Liver (tissue), 3 donors: ENCODE data around the gene CXCR4.

Source experiments
- CTCF ChIP-seq: fragments of 150-350 bp; IDR thresholded peaks from 2 replicates; pipeline ENCODE4 v1.5.1; 2017; ENCODE audit warnings: improper control_type of control experiment, low read depth, low read length; ENCODE audit not compliant: missing input control
- GABPA ChIP-seq, 2 donors: IDR thresholded peaks in 1 of 2; conservative IDR thresholded peaks in 1 of 2; 2 replicates each; pipeline ENCODE4 v1.6.1; 2016; ENCODE audit warnings: antibody characterized with exemption in 2 of 2, mild to moderate bottlenecking in 1 of 2, moderate library complexity in 1 of 2
- JUND ChIP-seq, 2 donors: IDR thresholded peaks; 2 replicates each; pipeline ENCODE4 v1.6.1; 2016; ENCODE audit warnings: antibody characterized with exemption in 2 of 2
- MAX ChIP-seq: IDR thresholded peaks from 2 replicates; pipeline ENCODE4 v1.6.1; 2016; ENCODE audit warnings: antibody characterized with exemption
- NR2F2 ChIP-seq: IDR thresholded peaks from 2 replicates; pipeline ENCODE4 v1.6.1; 2016; ENCODE audit warnings: antibody characterized with exemption
- RAD21 ChIP-seq, 2 donors: IDR thresholded peaks; 2 replicates each; pipeline ENCODE4 v1.6.1; 2016; ENCODE audit warnings: antibody characterized with exemption in 2 of 2, mild to moderate bottlenecking in 2 of 2
- REST ChIP-seq: IDR thresholded peaks from 2 replicates; pipeline ENCODE4 v1.6.1; 2016; ENCODE audit warnings: antibody characterized with exemption, mild to moderate bottlenecking
- SP1 ChIP-seq: IDR thresholded peaks from 2 replicates; pipeline ENCODE4 v1.6.1; 2018; ENCODE audit warnings: antibody characterized with exemption, mild to moderate bottlenecking
- TAF1 ChIP-seq: conservative IDR thresholded peaks from 2 replicates; pipeline ENCODE4 v1.6.1; 2016; ENCODE audit warnings: antibody characterized with exemption, mild to moderate bottlenecking
- YY1 ChIP-seq: IDR thresholded peaks from 2 replicates; pipeline ENCODE4 v1.6.1; 2016; ENCODE audit warnings: antibody characterized with exemption, mild to moderate bottlenecking
- ZBTB33 ChIP-seq: IDR thresholded peaks from 2 replicates; pipeline ENCODE4 v1.6.1; 2016; ENCODE audit warnings: antibody characterized with exemption
- donor health status: healthy.
- donor health status: healthy.

- TF ChIP-seq NR2F2: no peak
- TF ChIP-seq JUND (IDR thresholded peaks at IDR 0.05): no peak
- no peak for TF ChIP-seq SP1
- no peak for TF ChIP-seq CTCF
- no peak for TF ChIP-seq RAD21 (IDR thresholded peaks at IDR 0.05)
- TF ChIP-seq TAF1: no peak
- no peak for TF ChIP-seq YY1
- no peak for TF ChIP-seq ZBTB33
- no peak for TF ChIP-seq REST
- TF ChIP-seq MAX: no peak
- no peak for TF ChIP-seq GABPA (IDR thresholded peaks at IDR 0.05 in 1 of 2, conservative IDR thresholded peaks at IDR 0.05 in 1 of 2)
Observed at GRCh38 chr2:136130045-136130444, 12.1 kb upstream of the CXCR4 start.
